GM12878 (cell line): ENCODE data around the gene MCUB. TPM values are rescaled to one million over a fixed set of nuclear protein-coding genes. Genes with fewer than 3 reads are reported as not detected.

ENCODE experiments used
- ATF7 ChIP-seq: fragments of 450-650 bp; IDR thresholded peaks from 2 replicates; pipeline ENCODE4 v1.6.1; 2016; ENCODE audit warnings: low read depth, mild to moderate bottlenecking
- CEBPB ChIP-seq, 2 experiments: fragments of 150-350 bp in 1 of 2; IDR thresholded peaks; 2 replicates each; pipeline ENCODE4 v1.6.1; 2012 to 2014; ENCODE audit warnings: low read depth in 2 of 2, low read length in 2 of 2, borderline replicate concordance in 1 of 2, inconsistent platforms in 1 of 2
- CHD2 ChIP-seq: IDR thresholded peaks from 2 replicates; pipeline ENCODE4 v1.6.1; 2011; ENCODE audit warnings: low read depth, low read length, improper control_type of control experiment, borderline replicate concordance
- CREM ChIP-seq: IDR thresholded peaks from 2 replicates; pipeline ENCODE4 v1.6.1; 2014; ENCODE audit warnings: antibody characterized with exemption, low read depth
- DPF2 ChIP-seq: fragments of 450-650 bp; IDR thresholded peaks from 2 replicates; pipeline ENCODE4 v1.6.1; 2017; ENCODE audit warnings: mild to moderate bottlenecking
- ESRRA ChIP-seq: IDR thresholded peaks from 2 replicates; pipeline ENCODE4 v1.6.1; 2012; ENCODE audit warnings: mild to moderate bottlenecking, low read length, improper control_type of control experiment
- FOXK2 ChIP-seq: fragments of 450-650 bp; IDR thresholded peaks from 2 replicates; pipeline ENCODE4 v1.6.1; 2017; ENCODE audit warnings: mild to moderate bottlenecking, moderate library complexity
- HDAC2 ChIP-seq: fragments of 200-600 bp; sonication (generic); IDR thresholded peaks from 2 replicates; pipeline ENCODE4 v1.6.1; 2017
- LARP7 ChIP-seq: fragments of 450-650 bp; IDR thresholded peaks from 2 replicates; pipeline ENCODE4 v1.6.1; 2017; ENCODE audit warnings: mild to moderate bottlenecking
- MTA3 ChIP-seq: IDR thresholded peaks from 2 replicates; pipeline ENCODE4 v1.6.1; 2012; ENCODE audit warnings: low read length, inconsistent platforms, borderline replicate concordance
- NBN ChIP-seq: fragments of 450-650 bp; IDR thresholded peaks from 2 replicates; pipeline ENCODE4 v1.6.1; 2016
- NFIC ChIP-seq: IDR thresholded peaks from 2 replicates; pipeline ENCODE4 v1.6.1; 2012; ENCODE audit warnings: low read depth, mild to moderate bottlenecking, inconsistent platforms, low read length, moderate library complexity
- NR2C2 ChIP-seq: IDR thresholded peaks from 2 replicates; pipeline ENCODE4 v1.6.1; 2011; ENCODE audit warnings: borderline replicate concordance, low read depth; ENCODE audit not compliant: control insufficient read depth, insufficient read length
- NRF1 ChIP-seq: conservative IDR thresholded peaks from 2 replicates; pipeline ENCODE4 v1.6.1; 2011; ENCODE audit warnings: mild to moderate bottlenecking, low read depth, low read length, improper control_type of control experiment
- PAX8 ChIP-seq: fragments of 450-650 bp; IDR thresholded peaks from 2 replicates; pipeline ENCODE4 v1.6.1; 2017; ENCODE audit warnings: mild to moderate bottlenecking, moderate library complexity
- POU2F2 ChIP-seq: IDR thresholded peaks from 3 replicates; pipeline ENCODE4 v1.6.1; 2011; ENCODE audit warnings: low read depth, mild to moderate bottlenecking, low read length, borderline replicate concordance
- RCOR1 ChIP-seq: conservative IDR thresholded peaks from 2 replicates; pipeline ENCODE4 v1.6.1; 2012; ENCODE audit warnings: low read depth, low read length, improper control_type of control experiment
- RELA ChIP-seq: fragments of 450-650 bp; IDR thresholded peaks from 2 replicates; pipeline ENCODE4 v1.8.0; 2014; ENCODE audit warnings: borderline replicate concordance; ENCODE audit not compliant: partially characterized antibody
- RFX5 ChIP-seq: IDR thresholded peaks from 2 replicates; pipeline ENCODE4 v1.6.1; 2011; ENCODE audit warnings: low read depth, low read length, improper control_type of control experiment
- RUNX3 ChIP-seq: IDR thresholded peaks from 2 replicates; pipeline ENCODE4 v1.6.1; 2012; ENCODE audit warnings: low read length, inconsistent platforms
- SP1 ChIP-seq: IDR thresholded peaks from one replicate; pipeline ENCODE4 v1.6.1; 2011; ENCODE audit warnings: low read depth, low read length
- SREBF2 ChIP-seq: IDR thresholded peaks from 2 replicates; pipeline ENCODE4 v1.6.1; 2012; ENCODE audit warnings: mild to moderate bottlenecking, low read length
- SRF ChIP-seq, 2 experiments: IDR thresholded peaks; 2 replicates each; pipeline ENCODE4 v1.6.1; 2011; ENCODE audit warnings: low read depth in 2 of 2, low read length in 2 of 2, mild to moderate bottlenecking in 1 of 2, moderate library complexity in 1 of 2
- SUPT20H ChIP-seq: IDR thresholded peaks from 2 replicates; pipeline ENCODE4 v1.6.1; 2011; ENCODE audit warnings: low read depth, mild to moderate bottlenecking, low read length, moderate library complexity, borderline replicate concordance; ENCODE audit not compliant: control insufficient read depth
- TAF1 ChIP-seq: IDR thresholded peaks from 2 replicates; pipeline ENCODE4 v1.6.1; 2011; ENCODE audit warnings: mild to moderate bottlenecking, low read depth, low read length, borderline replicate concordance
- TBL1XR1 ChIP-seq: IDR thresholded peaks from 2 replicates; pipeline ENCODE4 v1.6.1; 2012; ENCODE audit warnings: low read depth, low read length, improper control_type of control experiment
- ZNF207 ChIP-seq: fragments of 450-650 bp; IDR thresholded peaks from 2 replicates; pipeline ENCODE4 v1.6.1; 2014; ENCODE audit warnings: antibody characterized with exemption, mild to moderate bottlenecking, borderline replicate concordance
- polyA plus RNA-seq, 11 experiments: library from polyadenylated mRNA; depleted of rRNA in 4 of 11; unstranded in 6 of 11; stranded (reverse) in 5 of 11; fragments of >200 nt; fragmentation: Nextera tagmentation in 4 of 11; fragmentation: Illumina TruSeq in 1 of 11; extraction: Ambion mirVana in 4 of 11; extraction: Trizol in 1 of 11; gene quantifications; 1 replicate in 1 of 11; 2 replicates in 10 of 11; pipeline versions ENCODE4 v1.2.1 to v1.2.3, GENCODE V29; 2011 to 2016; ENCODE audit warnings: inconsistent platforms in 2 of 11, missing spikeins in 2 of 11, low read depth in 1 of 11
- total RNA-seq, 4 experiments: library from RNA; depleted of rRNA in 3 of 4; stranded (reverse); fragments of >200 nt in 3 of 4; fragmentation: Illumina TruSeq in 1 of 4; extraction: Trizol in 1 of 4; gene quantifications; 2 replicates each; pipeline versions ENCODE4 v1.2.1 to v1.2.3, GENCODE V29; 2013 to 2021
- TF ChIP-seq, protein P1 (sequence below): fragments of 450-650 bp; formaldehyde crosslinking; IDR thresholded peaks from 2 replicates; pipeline ENCODE4 v1.5.0; 2022; ENCODE audit warnings: mild to moderate bottlenecking, missing genetic modification characterization
- TF ChIP-seq, protein P2 (sequence below): fragments of 450-650 bp; conservative IDR thresholded peaks from 2 replicates; pipeline ENCODE4 v1.6.1; 2017; ENCODE audit warnings: mild to moderate bottlenecking, moderate library complexity

Gene MCUB
- total and polyA plus RNA-seq, 10 of the 15 experiments (the other 5 are each of a cell fraction or from before 2014, with no cell fraction given): 4.7 to 63.7 (median 39.4) TPM

DNA sequence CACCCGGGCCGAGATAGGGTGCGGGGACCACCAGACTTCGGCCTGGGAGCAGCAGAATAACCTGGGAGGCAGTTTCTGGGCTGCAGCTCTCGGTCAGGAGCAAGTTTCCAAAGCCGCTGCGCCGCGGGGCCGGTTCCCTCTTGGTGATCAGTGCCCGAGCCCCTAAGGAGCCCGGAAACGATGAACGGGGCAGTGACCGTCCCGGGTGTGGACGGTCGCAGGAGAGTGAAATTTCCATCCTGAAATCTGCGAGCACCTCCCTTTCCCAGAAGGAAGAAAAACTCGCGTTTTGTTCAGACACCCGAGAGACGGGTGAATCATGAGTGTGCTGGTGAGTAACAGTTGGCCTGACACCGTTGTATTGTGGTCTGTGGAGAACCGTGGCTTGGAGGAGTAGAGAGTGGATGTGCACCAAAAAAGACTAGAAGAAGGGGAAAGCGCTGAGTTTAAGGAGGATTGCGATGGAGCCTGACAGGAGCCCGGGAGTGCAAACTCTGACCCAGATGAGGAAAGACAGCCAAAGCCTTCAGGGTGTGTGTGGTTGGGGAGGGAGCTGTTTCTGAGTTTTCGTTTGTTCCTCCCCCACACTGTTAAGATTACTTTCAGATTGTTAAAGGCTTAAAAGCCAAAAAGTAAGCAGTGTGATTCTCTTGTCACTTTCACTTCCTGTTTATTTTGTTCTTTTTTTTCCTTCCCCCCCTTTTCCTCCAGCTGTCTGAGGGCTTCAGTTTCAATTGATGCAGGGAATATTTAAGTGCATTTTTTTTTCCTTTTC is 828 bp downstream of the MCUB start (continued):
- no peak for TF ChIP-seq RELA
- peak; percentile 94 for TF ChIP-seq NBN
- peak; percentile 64; the same call in 1 of the 2 replicates for TF ChIP-seq TAF1
- peak; percentile 71; the same call in 1 of the 2 replicates for TF ChIP-seq RCOR1
- TF ChIP-seq SRF (IDR thresholded peaks at IDR 0.05; ENCODE audit: low read depth in 2 of 2, low read length in 2 of 2): no peak
- TF ChIP-seq NRF1: no peak
- no peak for TF ChIP-seq CEBPB (IDR thresholded peaks at IDR 0.05; ENCODE audit: borderline replicate concordance in 1 of 2, low read depth in 2 of 2, low read length in 2 of 2)
- TF ChIP-seq NR2C2: no peak
- no peak for TF ChIP-seq HDAC2
- TF ChIP-seq PAX8: no peak
- no peak for TF ChIP-seq SP1
- TF ChIP-seq, protein P1, sequence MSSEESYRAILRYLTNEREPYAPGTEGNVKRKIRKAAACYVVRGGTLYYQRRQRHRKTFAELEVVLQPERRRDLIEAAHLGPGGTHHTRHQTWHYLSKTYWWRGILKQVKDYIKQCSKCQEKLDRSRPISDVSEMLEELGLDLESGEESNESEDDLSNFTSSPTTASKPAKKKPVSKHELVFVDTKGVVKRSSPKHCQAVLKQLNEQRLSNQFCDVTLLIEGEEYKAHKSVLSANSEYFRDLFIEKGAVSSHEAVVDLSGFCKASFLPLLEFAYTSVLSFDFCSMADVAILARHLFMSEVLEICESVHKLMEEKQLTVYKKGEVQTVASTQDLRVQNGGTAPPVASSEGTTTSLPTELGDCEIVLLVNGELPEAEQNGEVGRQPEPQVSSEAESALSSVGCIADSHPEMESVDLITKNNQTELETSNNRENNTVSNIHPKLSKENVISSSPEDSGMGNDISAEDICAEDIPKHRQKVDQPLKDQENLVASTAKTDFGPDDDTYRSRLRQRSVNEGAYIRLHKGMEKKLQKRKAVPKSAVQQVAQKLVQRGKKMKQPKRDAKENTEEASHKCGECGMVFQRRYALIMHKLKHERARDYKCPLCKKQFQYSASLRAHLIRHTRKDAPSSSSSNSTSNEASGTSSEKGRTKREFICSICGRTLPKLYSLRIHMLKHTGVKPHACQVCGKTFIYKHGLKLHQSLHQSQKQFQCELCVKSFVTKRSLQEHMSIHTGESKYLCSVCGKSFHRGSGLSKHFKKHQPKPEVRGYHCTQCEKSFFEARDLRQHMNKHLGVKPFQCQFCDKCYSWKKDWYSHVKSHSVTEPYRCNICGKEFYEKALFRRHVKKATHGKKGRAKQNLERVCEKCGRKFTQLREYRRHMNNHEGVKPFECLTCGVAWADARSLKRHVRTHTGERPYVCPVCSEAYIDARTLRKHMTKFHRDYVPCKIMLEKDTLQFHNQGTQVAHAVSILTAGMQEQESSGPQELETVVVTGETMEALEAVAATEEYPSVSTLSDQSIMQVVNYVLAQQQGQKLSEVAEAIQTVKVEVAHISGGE (CRISPR knock-in tag): no peak
- no peak for TF ChIP-seq ZNF207
- TF ChIP-seq TBL1XR1: peak; percentile 71; the same call in 1 of the 2 replicates
- no peak for TF ChIP-seq ESRRA
- TF ChIP-seq FOXK2: peak; percentile 78
- TF ChIP-seq CREM: peak; percentile 60; the same call in 1 of the 2 replicates
- peak; percentile 81 for TF ChIP-seq ATF7
- TF ChIP-seq DPF2: peak; percentile 93
- peak; percentile 78; the same call in 1 of the 2 replicates for TF ChIP-seq MTA3
- TF ChIP-seq RUNX3: peak; percentile 87
- peak; percentile 79 for TF ChIP-seq CHD2
- no peak for TF ChIP-seq LARP7
- TF ChIP-seq RFX5: no peak
- no peak for TF ChIP-seq SUPT20H
- TF ChIP-seq POU2F2: peak; percentile 68; the same call in 1 of the 3 replicates
- TF ChIP-seq NFIC: peak; percentile 90
- TF ChIP-seq SREBF2: no peak
- TF ChIP-seq, protein P2, sequence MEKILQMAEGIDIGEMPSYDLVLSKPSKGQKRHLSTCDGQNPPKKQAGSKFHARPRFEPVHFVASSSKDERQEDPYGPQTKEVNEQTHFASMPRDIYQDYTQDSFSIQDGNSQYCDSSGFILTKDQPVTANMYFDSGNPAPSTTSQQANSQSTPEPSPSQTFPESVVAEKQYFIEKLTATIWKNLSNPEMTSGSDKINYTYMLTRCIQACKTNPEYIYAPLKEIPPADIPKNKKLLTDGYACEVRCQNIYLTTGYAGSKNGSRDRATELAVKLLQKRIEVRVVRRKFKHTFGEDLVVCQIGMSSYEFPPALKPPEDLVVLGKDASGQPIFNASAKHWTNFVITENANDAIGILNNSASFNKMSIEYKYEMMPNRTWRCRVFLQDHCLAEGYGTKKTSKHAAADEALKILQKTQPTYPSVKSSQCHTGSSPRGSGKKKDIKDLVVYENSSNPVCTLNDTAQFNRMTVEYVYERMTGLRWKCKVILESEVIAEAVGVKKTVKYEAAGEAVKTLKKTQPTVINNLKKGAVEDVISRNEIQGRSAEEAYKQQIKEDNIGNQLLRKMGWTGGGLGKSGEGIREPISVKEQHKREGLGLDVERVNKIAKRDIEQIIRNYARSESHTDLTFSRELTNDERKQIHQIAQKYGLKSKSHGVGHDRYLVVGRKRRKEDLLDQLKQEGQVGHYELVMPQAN: peak; percentile 74
